Measurements from ENCODE around the gene GALNT5.

GALNT5 gene

GRCh38 chr2:157261199-157261782, 3.8 kb downstream of the GALNT5 start:
- H3K4me3 ChIP-seq (ENCODE audit: low read depth, low read length), result no peak overlapping the region
- TF ChIP-seq ZNF335 (tag by site-specific recombination; conservative IDR thresholded peaks at IDR 0.05) (peak; percentile 34), ZNF366 (tag by site-specific recombination; conservative IDR thresholded peaks at IDR 0.05) (peak; percentile 38; the same call in 1 of the 2 replicates), WT1 (tag by site-specific recombination; IDR thresholded peaks at IDR 0.05) (0 out of 2 replicates have a peak, but pooled peaks have one; percentile 17), SP7 (tag by site-specific recombination; IDR thresholded peaks at IDR 0.05) (0 out of 2 replicates have a peak, but pooled peaks have one; percentile 41), ZNF148 (tag by site-specific recombination; IDR thresholded peaks at IDR 0.05; ENCODE audit: borderline replicate concordance) (no peak), HOXA7 (CRISPR knock-in tag; IDR thresholded peaks at IDR 0.05; ENCODE audit: borderline replicate concordance) (no peak), KLF1 (tag by site-specific recombination; IDR thresholded peaks at IDR 0.05) (peak; percentile 79), PRDM4 (tag by site-specific recombination; IDR thresholded peaks at IDR 0.05) (no peak), ZNF112 (tag by site-specific recombination; IDR thresholded peaks at IDR 0.05) (no peak), MZF1 (tag by site-specific recombination; IDR thresholded peaks at IDR 0.05; ENCODE audit: borderline replicate concordance) (no peak)
- POLR2A ChIA-PET, result interaction anchor here (0.7 kb wide), 1 partner anchor 16 kb away, joined by 3 read pairs; no protein-coding TSS in a partner anchor
- no peaks in the 10 kb centered on the region for H3K36me3 ChIP-seq (ENCODE audit: control insufficient read depth in 2 of 2, insufficient read depth in 1 of 2, low read length in 2 of 2)
- H3K27ac ChIP-seq (ENCODE audit: extremely low read depth, low read depth, low read length), result no peak overlapping the region
- H3K4me1 ChIP-seq (ENCODE audit: control insufficient read depth, insufficient read depth, low read length), result peaks cover 3% of the 10 kb centered on the region; the same call in 1 of the 2 replicates
- CTCF ChIA-PET, result interaction anchor here (1.0 kb wide), 1 partner anchor 41 kb away, joined by 3 read pairs; no protein-coding TSS in a partner anchor
- no peaks in the 10 kb centered on the region for H3K9me3 ChIP-seq (ENCODE audit: control insufficient read depth, insufficient read depth, low read depth, low read length)

- H3K4me1 ChIP-seq (ENCODE audit: control insufficient read depth, insufficient read depth, low read length), result peaks cover 3% of the 10 kb centered on the region; the same call in 1 of the 2 replicates
- H3K4me3 ChIP-seq (ENCODE audit: low read depth, low read length), result no peak overlapping the region
- CTCF ChIA-PET, result interaction anchor here (0.6 kb wide), 1 partner anchor 77 kb away, joined by 4 read pairs; no protein-coding TSS in a partner anchor
- H3K9me3 ChIP-seq (ENCODE audit: control insufficient read depth, insufficient read depth, low read depth, low read length), result no peaks in the 10 kb centered on the region
- no peak overlapping the region for H3K27ac ChIP-seq (ENCODE audit: extremely low read depth, low read depth, low read length)
- POLR2A ChIA-PET, result no interaction called here
- no peaks in the 10 kb centered on the region for H3K36me3 ChIP-seq (ENCODE audit: control insufficient read depth in 2 of 2, insufficient read depth in 1 of 2, low read length in 2 of 2)
- TF ChIP-seq ZSCAN5A (tag by site-specific recombination; IDR thresholded peaks at IDR 0.05) (no peak), INSM2 (tag by site-specific recombination; IDR thresholded peaks at IDR 0.05) (no peak), ZNF184 (tag by site-specific recombination; IDR thresholded peaks at IDR 0.05) (no peak), ZNF629 (tag by site-specific recombination; IDR thresholded peaks at IDR 0.05) (no peak), KLF10 (tag by site-specific recombination; IDR thresholded peaks at IDR 0.05) (no peak), WT1 (tag by site-specific recombination; IDR thresholded peaks at IDR 0.05) (no peak), REST (tag by site-specific recombination; IDR thresholded peaks at IDR 0.05) (no peak), ZNF19 (tag by site-specific recombination; IDR thresholded peaks at IDR 0.05; ENCODE audit: low read depth) (no peak), ZNF112 (tag by site-specific recombination; IDR thresholded peaks at IDR 0.05) (no peak), KLF16 (tag by site-specific recombination; IDR thresholded peaks at IDR 0.05) (no peak), GFI1B (tag by site-specific recombination; IDR thresholded peaks at IDR 0.05) (no peak), ZNF398 (tag by site-specific recombination; IDR thresholded peaks at IDR 0.05) (no peak)
These were observed 4.7 kb downstream of the GALNT5 start for GRCh38 chr2:157262248-157262647.

All from HEK293 (cell line).